GM12878 (cell line): ENCODE results near the gene C18orf63. TPM values are rescaled to one million over a fixed set of nuclear protein-coding genes. Genes with fewer than 3 reads are reported as not detected.

ENCODE experiments used
- BCL11A ChIP-seq: IDR thresholded peaks from 2 replicates; pipeline ENCODE4 v1.6.1; 2011; ENCODE audit warnings: low read depth, low read length
- BCL3 ChIP-seq: IDR thresholded peaks from 2 replicates; pipeline ENCODE4 v1.6.1; 2011; ENCODE audit warnings: borderline replicate concordance, low read depth, mild to moderate bottlenecking, moderate library complexity, low read length; ENCODE audit not compliant: insufficient read depth, poor library complexity, severe bottlenecking
- CREM ChIP-seq: IDR thresholded peaks from 2 replicates; pipeline ENCODE4 v1.6.1; 2014; ENCODE audit warnings: antibody characterized with exemption, low read depth
- CTCF ChIP-seq, 3 experiments: IDR thresholded peaks in 2 of 3; conservative IDR thresholded peaks in 1 of 3; 2 replicates each; pipeline ENCODE4 v1.5.1; 2011; ENCODE audit warnings: low read depth in 3 of 3, low read length in 3 of 3, mild to moderate bottlenecking in 3 of 3, control low read depth in 2 of 3, moderate library complexity in 2 of 3, inconsistent platforms in 1 of 3, mixed read lengths in 1 of 3; ENCODE audit not compliant: control insufficient read depth in 2 of 3, insufficient read depth in 1 of 3; ENCODE audit errors: extremely low read depth in 1 of 3
- FOS ChIP-seq: IDR thresholded peaks from 3 replicates; pipeline ENCODE4 v1.6.1; 2011; ENCODE audit warnings: borderline replicate concordance; ENCODE audit not compliant: insufficient read length; ENCODE audit errors: extremely low read depth
- HDGF ChIP-seq: fragments of 450-650 bp; IDR thresholded peaks from 2 replicates; pipeline ENCODE4 v1.6.1; 2016; ENCODE audit warnings: antibody characterized with exemption
- LARP7 ChIP-seq: fragments of 450-650 bp; IDR thresholded peaks from 2 replicates; pipeline ENCODE4 v1.6.1; 2017; ENCODE audit warnings: mild to moderate bottlenecking
- RB1 ChIP-seq: fragments of 450-650 bp; formaldehyde crosslinking; IDR thresholded peaks from 2 replicates; pipeline ENCODE4 v1.6.1; 2017; ENCODE audit warnings: mild to moderate bottlenecking, borderline replicate concordance
- RCOR1 ChIP-seq: conservative IDR thresholded peaks from 2 replicates; pipeline ENCODE4 v1.6.1; 2012; ENCODE audit warnings: low read depth, low read length, improper control_type of control experiment
- SMC3 ChIP-seq: IDR thresholded peaks from 2 replicates; pipeline ENCODE4 v1.6.1; 2011; ENCODE audit warnings: low read length, improper control_type of control experiment, borderline replicate concordance
- SRF ChIP-seq, 2 experiments: IDR thresholded peaks; 2 replicates each; pipeline ENCODE4 v1.6.1; 2011; ENCODE audit warnings: low read depth in 2 of 2, low read length in 2 of 2, mild to moderate bottlenecking in 1 of 2, moderate library complexity in 1 of 2
- TAF1 ChIP-seq: IDR thresholded peaks from 2 replicates; pipeline ENCODE4 v1.6.1; 2011; ENCODE audit warnings: mild to moderate bottlenecking, low read depth, low read length, borderline replicate concordance
- WRNIP1 ChIP-seq: IDR thresholded peaks from 2 replicates; pipeline ENCODE4 v1.6.1; 2011; ENCODE audit warnings: low read depth, low read length, improper control_type of control experiment, borderline replicate concordance
- polyA plus RNA-seq, 11 experiments: library from polyadenylated mRNA; depleted of rRNA in 4 of 11; unstranded in 6 of 11; stranded (reverse) in 5 of 11; fragments of >200 nt; fragmentation: Nextera tagmentation in 4 of 11; fragmentation: Illumina TruSeq in 1 of 11; extraction: Ambion mirVana in 4 of 11; extraction: Trizol in 1 of 11; gene quantifications; 1 replicate in 1 of 11; 2 replicates in 10 of 11; pipeline versions ENCODE4 v1.2.1 to v1.2.3, GENCODE V29; 2011 to 2016; ENCODE audit warnings: inconsistent platforms in 2 of 11, missing spikeins in 2 of 11, low read depth in 1 of 11
- total RNA-seq, 4 experiments: library from RNA; depleted of rRNA in 3 of 4; stranded (reverse); fragments of >200 nt in 3 of 4; fragmentation: Illumina TruSeq in 1 of 4; extraction: Trizol in 1 of 4; gene quantifications; 2 replicates each; pipeline versions ENCODE4 v1.2.1 to v1.2.3, GENCODE V29; 2013 to 2021
- TF ChIP-seq, protein P1 (sequence below): fragments of 450-650 bp; IDR thresholded peaks from 2 replicates; pipeline ENCODE4 v1.6.1; 2016; ENCODE audit warnings: mild to moderate bottlenecking
- TF ChIP-seq, protein P2 (sequence below): IDR thresholded peaks from 2 replicates; pipeline ENCODE4 v1.6.1; 2012; ENCODE audit warnings: low read depth, low read length, improper control_type of control experiment

The C18orf63 gene
- total and polyA plus RNA-seq, 10 of the 15 experiments (the other 5 are each of a cell fraction or from before 2014, with no cell fraction given), result not detected

DNA sequence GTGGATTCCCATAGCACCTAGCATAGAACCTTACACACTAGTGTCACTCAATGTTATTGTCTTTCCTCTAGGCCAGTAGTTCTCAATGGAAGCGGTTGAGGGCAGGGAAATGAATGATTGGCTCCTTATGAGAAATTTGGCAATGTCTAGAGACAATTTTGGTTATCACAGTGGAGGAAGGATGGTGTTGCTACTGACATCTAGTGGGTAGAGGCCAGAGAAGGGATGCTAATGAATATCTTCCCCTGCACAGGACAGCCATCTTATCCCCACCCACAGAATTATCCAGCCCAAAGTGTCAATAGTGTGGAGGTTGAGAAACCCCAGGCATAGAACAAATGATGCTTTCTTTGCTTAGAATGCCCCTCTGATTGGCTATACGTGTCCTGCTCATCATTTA is 15.8 kb downstream of the C18orf63 start (continued):
- TF ChIP-seq, protein P1, sequence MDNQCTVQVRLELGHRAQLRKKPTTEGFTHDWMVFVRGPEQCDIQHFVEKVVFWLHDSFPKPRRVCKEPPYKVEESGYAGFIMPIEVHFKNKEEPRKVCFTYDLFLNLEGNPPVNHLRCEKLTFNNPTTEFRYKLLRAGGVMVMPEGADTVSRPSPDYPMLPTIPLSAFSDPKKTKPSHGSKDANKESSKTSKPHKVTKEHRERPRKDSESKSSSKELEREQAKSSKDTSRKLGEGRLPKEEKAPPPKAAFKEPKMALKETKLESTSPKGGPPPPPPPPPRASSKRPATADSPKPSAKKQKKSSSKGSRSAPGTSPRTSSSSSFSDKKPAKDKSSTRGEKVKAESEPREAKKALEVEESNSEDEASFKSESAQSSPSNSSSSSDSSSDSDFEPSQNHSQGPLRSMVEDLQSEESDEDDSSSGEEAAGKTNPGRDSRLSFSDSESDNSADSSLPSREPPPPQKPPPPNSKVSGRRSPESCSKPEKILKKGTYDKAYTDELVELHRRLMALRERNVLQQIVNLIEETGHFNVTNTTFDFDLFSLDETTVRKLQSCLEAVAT, result no peak
- TF ChIP-seq LARP7 (no peak), BCL3 (no peak), SMC3 (peak; percentile 29; the same call in 1 of the 2 replicates), CTCF (IDR thresholded peaks at IDR 0.05 in 2 of 3, conservative IDR thresholded peaks at IDR 0.05 in 1 of 3; ENCODE audit: control insufficient read depth in 2 of 3, extremely low read depth in 1 of 3, insufficient read depth in 1 of 3, low read depth in 3 of 3, low read length in 3 of 3) (peak; percentile 32 to 39 (median 37); a peak in 5 of 6 replicates), SRF (IDR thresholded peaks at IDR 0.05; ENCODE audit: low read depth in 2 of 2, low read length in 2 of 2) (no peak), RB1 (no peak), WRNIP1 (no peak), RCOR1 (no peak), FOS (no peak), CREM (no peak), HDGF (no peak), TAF1 (no peak), BCL11A (no peak)
- TF ChIP-seq, protein P2, sequence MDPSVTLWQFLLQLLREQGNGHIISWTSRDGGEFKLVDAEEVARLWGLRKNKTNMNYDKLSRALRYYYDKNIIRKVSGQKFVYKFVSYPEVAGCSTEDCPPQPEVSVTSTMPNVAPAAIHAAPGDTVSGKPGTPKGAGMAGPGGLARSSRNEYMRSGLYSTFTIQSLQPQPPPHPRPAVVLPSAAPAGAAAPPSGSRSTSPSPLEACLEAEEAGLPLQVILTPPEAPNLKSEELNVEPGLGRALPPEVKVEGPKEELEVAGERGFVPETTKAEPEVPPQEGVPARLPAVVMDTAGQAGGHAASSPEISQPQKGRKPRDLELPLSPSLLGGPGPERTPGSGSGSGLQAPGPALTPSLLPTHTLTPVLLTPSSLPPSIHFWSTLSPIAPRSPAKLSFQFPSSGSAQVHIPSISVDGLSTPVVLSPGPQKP, result no peak
